NCI-H187 treated with DMSO at 0.1 percent for 48 hours (cell line): Measurements from ENCODE around the gene GLT8D2.
"Not testable (repeated sequence)": the region's sequence is repeated elsewhere in the genome, so short reads cannot be mapped to it uniquely, and the experiment has no call there.

Experiments used
- DNase-seq: peaks from one replicate; lab custom pipeline; 2025; lab: John Stamatoyannopoulos, UW

GLT8D2 gene

GRCh38 chr12:104050436-104050835, 449 bp upstream of the GLT8D2 start:
- no peak for DNase-seq

DNA sequence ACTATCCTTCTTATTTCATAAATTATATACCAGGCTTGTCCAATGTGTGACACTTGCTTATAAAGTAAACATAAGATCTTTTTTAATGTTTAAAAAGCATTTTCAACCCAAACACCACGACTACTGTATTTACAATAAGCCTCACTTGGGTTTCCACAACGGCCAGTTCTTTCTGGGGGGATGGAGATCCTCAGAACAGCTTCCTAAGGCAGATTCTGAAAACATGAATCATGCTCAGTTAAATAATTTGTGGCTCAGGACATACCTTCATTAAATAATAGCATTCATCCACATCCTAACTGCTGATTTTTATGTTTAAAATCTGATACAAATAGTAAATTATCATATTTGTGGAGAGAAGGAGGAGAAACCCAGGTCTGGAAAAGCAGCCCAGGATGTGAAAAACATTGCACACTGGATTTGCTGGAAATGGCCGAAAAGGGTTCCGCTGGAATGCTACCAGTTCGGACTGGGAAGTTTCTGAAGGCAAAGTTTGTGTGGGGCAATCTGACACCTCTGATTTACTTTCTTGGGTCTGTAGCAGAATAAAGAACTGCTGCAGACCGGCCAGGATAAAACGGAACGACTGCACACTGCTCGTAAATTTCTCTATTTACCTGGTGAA, 597 bp downstream of the GLT8D2 start:
- DNase-seq = no peak

GRCh38 chr12:104048811-104049210, 1.2 kb downstream of the GLT8D2 start:
- DNase-seq = no peak

DNA sequence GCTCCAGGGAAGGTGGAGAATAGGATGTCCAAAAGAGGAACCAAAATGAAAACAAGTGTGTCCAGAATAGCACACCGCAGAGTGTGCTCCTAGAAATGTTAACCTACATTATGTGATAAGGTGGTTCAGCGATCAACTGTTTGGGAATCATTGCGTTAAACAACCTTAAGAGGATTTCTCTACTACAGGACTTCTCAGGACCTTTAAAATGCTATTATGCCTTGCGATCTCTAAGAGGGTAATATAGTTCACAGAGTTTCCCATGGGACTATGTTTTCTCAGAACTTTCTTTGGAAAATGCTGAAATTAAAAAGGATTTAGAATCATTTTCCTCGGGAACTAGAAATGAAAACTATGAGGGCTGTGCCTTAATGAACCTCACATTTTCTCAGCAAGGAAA, 1.8 kb downstream of the GLT8D2 start:
- no peak for DNase-seq

GRCh38 chr12:104046306-104046705, 3.7 kb downstream of the GLT8D2 start:
- DNase-seq = no peak

DNA sequence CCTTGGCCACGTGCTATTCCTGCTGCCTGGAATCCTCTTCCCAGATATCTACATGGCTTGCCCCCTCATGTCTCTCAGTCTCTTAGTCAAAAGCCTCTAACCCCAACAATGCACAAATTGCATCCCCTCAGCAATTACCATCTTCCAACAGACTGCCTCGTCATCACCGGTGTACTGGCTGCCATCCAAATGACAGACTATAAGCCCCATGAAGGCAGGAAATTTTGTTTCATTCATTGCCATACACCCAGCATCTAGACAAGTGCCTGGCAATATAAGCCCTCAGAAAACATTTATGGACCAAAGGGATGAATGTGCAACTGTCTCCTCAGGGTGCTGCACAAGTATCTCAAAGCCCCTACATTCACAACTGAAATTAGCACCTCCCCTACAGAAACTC, 5.8 kb downstream of the GLT8D2 start:
- DNase-seq = no peak

- no peak for DNase-seq
Observed at GRCh38 chr12:104042580-104042979, 7.4 kb downstream of the GLT8D2 start.

GRCh38 chr12:104039769-104040168, 10.2 kb downstream of the GLT8D2 start:
- not testable (repeated sequence) for DNase-seq

GRCh38 chr12:104036143-104036542, 13.8 kb downstream of the GLT8D2 start:
- DNase-seq = not testable (repeated sequence)

DNA sequence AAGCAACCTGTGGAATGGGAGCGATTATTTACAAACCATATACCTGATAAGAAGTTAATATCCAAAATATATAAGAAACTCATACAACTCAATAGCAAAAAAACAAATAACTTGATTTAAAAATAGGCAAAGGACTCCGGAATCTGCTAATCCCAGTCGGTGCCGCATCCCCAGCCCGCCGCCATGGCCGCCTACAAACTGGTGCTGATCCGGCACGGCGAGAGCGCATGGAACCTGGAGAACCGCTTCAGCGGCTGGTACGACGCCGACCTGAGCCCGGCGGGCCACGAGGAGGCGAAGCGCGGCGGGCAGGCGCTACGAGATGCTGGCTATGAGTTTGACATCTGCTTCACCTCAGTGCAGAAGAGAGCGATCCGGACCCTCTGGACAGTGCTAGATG, 19.4 kb downstream of the GLT8D2 start:
- not testable (repeated sequence) for DNase-seq

DNA sequence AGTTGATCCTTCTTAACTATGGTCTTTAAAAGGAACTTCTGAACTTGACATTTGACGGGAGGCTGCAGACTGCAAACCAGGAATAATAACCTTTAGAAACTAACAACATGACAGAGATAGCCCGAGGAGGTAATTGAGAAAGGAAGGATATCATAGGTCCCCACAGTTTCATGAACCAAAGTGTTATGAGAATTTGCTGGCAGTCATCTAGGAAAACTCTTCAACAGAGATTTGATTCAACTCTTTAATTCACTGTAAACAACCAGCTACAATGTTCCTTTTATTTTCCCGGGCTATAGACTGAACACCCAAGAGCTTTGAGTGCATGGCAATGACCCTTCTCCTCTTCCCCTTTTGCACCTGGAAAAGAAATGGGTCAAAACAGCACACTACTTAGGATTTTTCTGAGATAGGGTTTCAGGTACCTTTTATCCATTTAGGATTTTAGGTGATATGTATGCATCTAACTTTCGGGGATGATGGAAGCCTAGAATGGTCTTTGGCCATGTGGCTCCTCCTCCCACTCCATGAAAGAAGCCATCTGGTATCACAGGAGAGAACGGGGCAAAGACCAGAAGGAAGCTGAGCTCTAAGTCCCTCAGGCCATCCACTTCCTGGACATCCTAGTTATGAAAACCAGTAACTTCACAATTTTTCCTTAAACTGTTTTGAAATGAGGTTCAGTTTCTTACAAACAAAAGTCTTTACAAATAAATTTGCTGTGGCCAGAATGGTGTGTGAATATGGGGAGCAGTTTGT, 23.0 kb downstream of the GLT8D2 start:
- DNase-seq = no peak

- DNase-seq = no peak
Observed at GRCh38 chr12:104025771-104026170, 24.2 kb downstream of the GLT8D2 start.

DNA sequence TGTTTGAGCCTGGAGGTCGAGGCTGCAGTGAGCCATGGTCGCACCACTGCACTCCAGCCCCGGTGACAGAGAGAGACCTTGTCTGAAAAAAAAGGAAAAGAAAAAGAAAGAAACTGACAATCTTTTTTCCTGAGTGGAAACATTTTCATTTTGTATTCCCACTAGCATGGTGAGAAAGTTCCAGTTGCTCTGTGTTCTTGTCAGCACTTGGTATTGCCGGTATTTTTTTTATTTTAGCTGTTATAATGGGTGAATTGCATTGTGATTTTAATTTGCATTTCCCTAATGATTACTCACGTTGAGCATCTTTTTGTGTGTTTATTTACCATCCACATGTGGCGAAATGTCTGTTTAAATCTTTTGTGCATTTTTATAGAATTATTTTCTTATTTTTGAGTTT, 25.6 kb downstream of the GLT8D2 start:
- DNase-seq = no peak

GRCh38 chr12:104023710-104024109, 26.3 kb downstream of the GLT8D2 start:
- DNase-seq = no peak

GRCh38 chr12:104022786-104023185, 27.2 kb downstream of the GLT8D2 start:
- DNase-seq = no peak

GRCh38 chr12:104021862-104022261, 28.1 kb downstream of the GLT8D2 start:
- DNase-seq = not testable (repeated sequence)

- no peak for DNase-seq
Observed at GRCh38 chr12:104012331-104012730, 37.7 kb downstream of the GLT8D2 start.

DNA sequence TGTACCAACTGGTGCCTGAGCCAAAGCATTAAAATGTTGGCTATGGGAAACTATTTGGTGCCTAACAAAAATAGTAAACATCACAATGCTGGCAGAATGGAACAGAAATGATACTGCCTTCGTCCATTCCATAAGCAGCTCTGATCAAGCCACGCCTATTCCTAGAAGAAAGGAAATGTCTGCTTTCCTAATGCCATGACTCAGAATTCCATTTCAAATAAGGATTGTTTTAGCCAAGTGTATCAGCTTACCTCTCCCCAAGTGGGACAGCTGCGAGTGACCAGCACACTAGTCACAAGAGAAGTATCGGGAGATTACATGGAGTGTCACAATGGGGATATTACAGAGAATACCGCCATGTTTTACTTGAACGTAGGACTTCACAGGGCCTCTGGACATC, 38.7 kb downstream of the GLT8D2 start:
- no peak for DNase-seq

DNA sequence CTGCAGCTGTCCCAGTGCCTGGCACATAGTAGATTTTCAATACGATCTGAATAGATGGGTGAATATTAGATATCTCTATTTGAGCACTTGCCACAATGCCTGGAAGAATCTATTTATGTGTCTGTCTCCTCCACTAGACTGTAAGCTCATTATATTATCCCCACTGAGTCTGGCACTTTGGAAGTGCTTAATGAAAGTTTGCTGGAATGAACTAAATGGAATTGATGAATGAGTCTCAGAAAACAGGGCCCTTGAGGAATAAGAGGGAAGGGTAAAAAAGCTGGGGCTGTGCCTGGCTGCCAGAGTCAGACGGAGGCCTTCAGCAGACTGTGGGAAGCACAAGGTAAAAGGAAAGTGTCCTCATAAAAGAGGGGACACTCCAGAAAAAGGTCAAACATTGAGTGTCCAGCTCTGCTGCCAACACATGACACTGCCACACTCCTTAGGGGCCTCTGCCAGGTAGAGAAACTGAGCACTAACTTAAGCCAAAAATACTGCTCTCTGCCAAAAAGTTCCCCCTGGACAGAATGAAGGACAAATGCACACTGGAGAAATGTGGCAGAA, 39.3 kb downstream of the GLT8D2 start:
- DNase-seq = no peak

GRCh38 chr12:104010121-104010520, 39.9 kb downstream of the GLT8D2 start:
- DNase-seq = no peak

GRCh38 chr12:104006929-104007328, 43.1 kb downstream of the GLT8D2 start:
- DNase-seq = no peak

GRCh38 chr12:104003596-104003995, 46.4 kb downstream of the GLT8D2 start:
- no peak for DNase-seq

- DNase-seq = no peak
Observed at GRCh38 chr12:104002686-104003085, 47.3 kb downstream of the GLT8D2 start.
